ENCODE results near the gene CYBRD1.

GRCh38 chr2:171490577-171490976, 31.7 kb upstream of the CYBRD1 start:
- TF ChIP-seq CTCF (IDR thresholded peaks at IDR 0.05): no peak
- no peak for TF ChIP-seq POLR2A (IDR thresholded peaks at IDR 0.05)
